Common myeloid progenitor, CD34-positive (primary cell): ENCODE measurements around the gene NR2C2.

Source experiments
- CTCF ChIA-PET: fragments of 350-600 bp; sonication (Branson Sonifier 250); formaldehyde crosslinking; loops from one replicate; lab custom pipeline; 2021; ENCODE audit warnings: antibody characterized with exemption; lab: Charles Lee
- POLR2A ChIA-PET: fragments of 350-600 bp; sonication (Branson Sonifier 250); formaldehyde crosslinking; loops from one replicate; lab custom pipeline; 2021; ENCODE audit warnings: antibody characterized with exemption; lab: Charles Lee
- DNase-seq, 3 donors: peaks; one replicate each; pipeline versions ENCODE4 v3.0.0 to v3.0.0-alpha.2; 2013
- H3K27ac ChIP-seq, 2 experiments: 1 replicate in 1 of 2; 2 replicates in 1 of 2; pipeline ENCODE4 v1.7.0; 2013; ENCODE audit warnings: inconsistent platforms in 2 of 2, low read length in 2 of 2, mild to moderate bottlenecking in 2 of 2, low read depth in 1 of 2, moderate library complexity in 1 of 2; ENCODE audit not compliant: severe bottlenecking in 2 of 2, insufficient read depth in 1 of 2, poor library complexity in 1 of 2
- H3K27me3 ChIP-seq, 5 experiments: replicated peaks in 2 of 5; 1 replicate in 3 of 5; 2 replicates in 2 of 5; pipeline versions ENCODE4 v1.6.1 to v1.7.0; 2013; ENCODE audit warnings: low read length in 4 of 5, mild to moderate bottlenecking in 2 of 5, moderate library complexity in 2 of 5, inconsistent platforms in 1 of 5; ENCODE audit not compliant: insufficient read depth in 5 of 5, control insufficient read depth in 4 of 5
- H3K36me3 ChIP-seq, 4 experiments: 1 replicate in 2 of 4; 2 replicates in 2 of 4; pipeline versions ENCODE4 v1.6.1 to v1.7.0; 2013; ENCODE audit warnings: low read length in 3 of 4, control low read depth in 1 of 4, mild to moderate bottlenecking in 1 of 4; ENCODE audit not compliant: control insufficient read depth in 4 of 4, insufficient read depth in 4 of 4
- H3K4me1 ChIP-seq, 4 experiments: 1 replicate in 3 of 4; 2 replicates in 1 of 4; pipeline versions ENCODE4 v1.6.1 to v1.7.1; 2013; ENCODE audit warnings: low read length in 3 of 4, mild to moderate bottlenecking in 3 of 4, control low read depth in 1 of 4, inconsistent platforms in 1 of 4, moderate library complexity in 1 of 4; ENCODE audit not compliant: control insufficient read depth in 4 of 4, insufficient read depth in 4 of 4; ENCODE audit errors: control extremely low read depth in 1 of 4
- H3K4me3 ChIP-seq, 7 experiments: 1 replicate in 4 of 7; 2 replicates in 3 of 7; pipeline versions ENCODE4 v1.5.1 to v1.7.0; 2013; ENCODE audit warnings: mild to moderate bottlenecking in 7 of 7, low read length in 6 of 7, moderate library complexity in 6 of 7, inconsistent platforms in 2 of 7, low read depth in 2 of 7, control low read depth in 1 of 7; ENCODE audit not compliant: insufficient read depth in 4 of 7, control insufficient read depth in 1 of 7; ENCODE audit errors: extremely low read depth in 1 of 7
- H3K9me3 ChIP-seq, 5 experiments: 1 replicate in 4 of 5; 2 replicates in 1 of 5; pipeline versions ENCODE4 v1.6.1 to v1.7.1; 2013; ENCODE audit warnings: low read length in 4 of 5, mild to moderate bottlenecking in 2 of 5, inconsistent platforms in 1 of 5, low read depth in 1 of 5, moderate library complexity in 1 of 5; ENCODE audit not compliant: control insufficient read depth in 4 of 5, insufficient read depth in 2 of 5; ENCODE audit errors: control extremely low read depth in 1 of 5
- WGBS: methylation state at CpG from one replicate; pipeline ENCODE4 v1.1.5; 2013; ENCODE audit not compliant: insufficient coverage; 5-methylcytosine and 5-hydroxymethylcytosine counted together

The NR2C2 gene

DNA sequence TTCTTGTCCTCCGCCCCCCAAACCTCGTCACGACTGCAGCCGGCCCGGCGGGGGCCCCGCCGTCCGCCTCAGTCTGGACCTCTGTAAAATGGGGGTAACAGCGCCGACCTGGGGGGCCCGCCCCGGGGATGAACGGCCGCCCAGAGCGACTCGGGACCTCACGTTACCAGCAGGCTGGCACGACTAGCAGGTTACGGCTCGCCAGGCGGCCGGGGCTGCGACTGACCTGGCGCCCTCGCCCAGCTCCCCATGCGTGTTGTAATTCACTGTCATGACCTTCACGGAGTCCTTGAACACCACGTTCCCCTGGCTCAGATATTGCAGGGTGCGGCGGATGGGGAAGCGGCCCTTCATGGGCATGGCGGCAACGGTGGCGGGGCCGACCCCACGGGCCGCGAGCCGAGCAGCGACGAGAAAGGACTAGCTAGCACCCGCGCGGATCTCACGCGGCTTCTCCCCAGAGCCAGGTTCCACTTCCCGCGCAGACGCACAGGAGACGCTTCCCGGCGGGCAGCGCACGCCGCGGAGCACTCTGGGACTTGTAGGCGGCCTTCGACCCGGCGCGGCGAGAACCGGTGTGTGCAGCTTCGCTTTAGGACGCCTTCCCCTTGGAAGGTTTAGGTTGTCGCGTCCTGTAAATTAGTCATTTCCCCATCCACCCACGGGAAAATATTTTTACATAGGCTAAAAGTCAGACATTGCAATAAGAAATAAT lies 117.6 kb downstream of the NR2C2 start, which contains the start of gene MRPS25:
MRPS25 (minus strand) TSS at position 481 of the 715 bp plus-strand sequence; CDS start at position 360, 121 bp downstream.
- CTCF ChIA-PET: interaction anchor here (0.8 to 3.1 kb wide), 4 partner anchors 13 to 62 kb away, joined by 3 to 18 read pairs (median 4); no protein-coding TSS in a partner anchor

DNA sequence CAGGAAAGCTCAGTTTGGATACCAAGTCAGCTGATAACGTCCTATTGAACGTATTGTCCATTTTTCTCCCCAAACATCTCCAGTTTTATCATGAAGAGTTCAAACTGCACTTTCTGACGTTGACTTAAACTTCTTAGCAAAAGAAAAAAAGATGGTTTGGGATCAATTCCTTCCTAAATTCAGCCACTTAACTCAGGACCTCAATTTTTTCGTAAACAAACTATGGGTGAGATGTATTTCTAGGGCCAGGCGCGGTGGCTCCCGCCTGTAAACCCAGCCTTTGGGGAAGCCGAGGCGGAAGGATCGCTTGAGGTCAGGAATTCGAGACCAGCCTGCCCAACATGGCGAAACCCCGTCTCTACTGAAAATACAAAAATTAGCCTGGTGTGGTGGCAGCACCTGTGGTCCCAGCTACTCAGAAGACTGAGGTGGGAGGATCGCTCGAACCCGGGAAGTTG lies 118.2 kb downstream of the NR2C2 start:
- Histone ChIP-seq H3K4me1 (peaks cover 0 to 21% (median 16%) of the 10 kb centered on the region in 4 experiments), H3K27ac (peak overlapping the region in 1 of 2 experiments; percentile 85), H3K36me3 (peaks cover 2 to 8% (median 4%) of the 10 kb centered on the region in 4 experiments), H3K9me3 (no peaks in the 10 kb centered on the region), H3K27me3 (no peaks in the 10 kb centered on the region), H3K4me3 (peak overlapping the region in 6 of 7 experiments; percentile 81 to 95 (median 86))
- 44% methylated on average over 13 of the region's 16 CpGs for WGBS
- DNase-seq: no peak
- ChIA-PET POLR2A (interaction anchor here (1.5 kb wide), 1 partner anchor 10 kb away, joined by 3 read pairs; no protein-coding TSS in a partner anchor), CTCF (interaction anchor here (0.9 to 3.1 kb wide), 3 partner anchors 13 to 18 kb away, joined by 3 to 18 read pairs (median 5); no protein-coding TSS in a partner anchor)

More for the DNA sequence above, 117.6 kb downstream of the NR2C2 start, which contains the start of gene MRPS25:
- H3K4me1 ChIP-seq: peaks cover 0 to 21% (median 16%) of the 10 kb centered on the region in 4 experiments
- H3K27ac ChIP-seq: peak within 1 kb of the TSS; percentile 54 to 85
- WGBS: 0% methylated on average over 54 of the region's 69 CpGs
- no peaks in the 10 kb centered on the region for H3K27me3 ChIP-seq
- H3K9me3 ChIP-seq: no peaks in the 10 kb centered on the region
- peak; percentile 88 to 95 (median 94) for DNase-seq
- peak within 1 kb of the TSS; percentile 81 to 95 (median 84) for H3K4me3 ChIP-seq
- H3K36me3 ChIP-seq: peaks cover under 1 to 6% (median 2%) of the 10 kb centered on the region in 4 experiments
- POLR2A ChIA-PET: interaction anchor here (1.2 to 1.5 kb wide), 2 partner anchors 11 to 14 kb away, joined by 3 read pairs; no protein-coding TSS in a partner anchor

DNA sequence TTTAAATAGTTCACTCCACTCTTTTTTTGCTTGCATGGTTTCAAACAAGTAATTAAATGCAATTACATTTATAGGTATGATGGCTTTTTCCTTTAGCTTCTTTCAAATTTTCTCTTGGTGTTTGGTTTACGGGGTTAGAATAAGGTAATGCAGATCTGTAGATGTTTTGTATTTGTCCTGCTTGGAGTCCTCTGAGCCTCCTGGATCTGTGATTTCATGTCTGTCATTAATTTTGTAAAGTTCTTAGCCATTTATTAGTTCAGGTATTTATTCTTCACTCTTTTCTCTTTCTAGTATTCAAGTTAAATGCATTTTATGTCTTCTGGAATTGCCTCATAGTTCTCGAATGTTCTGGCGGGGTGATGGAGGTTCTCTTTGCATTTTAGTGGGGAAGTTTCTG lies 119.1 kb downstream of the NR2C2 start:
- Histone ChIP-seq H3K9me3 (no peaks in the 10 kb centered on the region), H3K27ac (no peak overlapping the region), H3K27me3 (no peaks in the 10 kb centered on the region), H3K36me3 (peaks cover 2 to 12% (median 6%) of the 10 kb centered on the region in 4 experiments), H3K4me3 (no peak overlapping the region), H3K4me1 (peaks cover 0 to 21% (median 16%) of the 10 kb centered on the region in 4 experiments)
- ChIA-PET CTCF (interaction anchor here (1.0 kb wide), 1 partner anchor 16 kb away, joined by 3 read pairs; no protein-coding TSS in a partner anchor), POLR2A (interaction anchor here (0.6 kb wide), 1 partner anchor 535 kb away, joined by 3 read pairs; the partner anchor contains the start of genes BTD and HACL1)
- no peak for DNase-seq
- no CpG with 5 or more reads among the region's 3 CpGs for WGBS

DNA sequence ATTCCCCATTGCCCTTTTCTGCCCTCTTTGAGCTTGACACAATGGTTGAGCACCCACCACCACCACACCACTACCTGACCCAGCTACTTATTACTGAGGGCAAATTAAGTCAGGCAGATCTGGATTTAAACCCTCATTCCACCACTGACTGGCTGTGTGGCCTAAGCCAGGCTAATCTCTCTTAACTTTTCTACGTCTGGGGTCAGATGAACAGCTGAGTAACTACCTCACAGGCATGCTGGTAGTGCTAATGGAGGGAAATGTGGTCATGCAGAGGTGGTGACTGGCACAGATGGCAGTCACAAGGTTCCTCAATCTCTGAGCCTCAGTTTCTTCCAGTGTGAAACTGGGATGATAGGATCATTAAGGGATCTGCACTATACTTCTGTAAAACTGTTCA lies 122.1 kb downstream of the NR2C2 start:
- ChIA-PET CTCF (interaction anchor here (1.0 to 1.3 kb wide), 2 partner anchors 18 to 39 kb away, joined by 3 read pairs; no protein-coding TSS in a partner anchor), POLR2A (no interaction called here)
- H3K4me1 ChIP-seq: peaks cover 0 to 6% (median 2%) of the 10 kb centered on the region in 4 experiments
- H3K36me3 ChIP-seq: peaks cover 4 to 32% (median 18%) of the 10 kb centered on the region in 4 experiments
- no CpG with 5 or more reads among the region's 1 CpG for WGBS
- H3K4me3 ChIP-seq: no peak overlapping the region
- H3K27me3 ChIP-seq: no peaks in the 10 kb centered on the region
- H3K27ac ChIP-seq: no peak overlapping the region
- no peaks in the 10 kb centered on the region for H3K9me3 ChIP-seq
- no peak for DNase-seq

DNA sequence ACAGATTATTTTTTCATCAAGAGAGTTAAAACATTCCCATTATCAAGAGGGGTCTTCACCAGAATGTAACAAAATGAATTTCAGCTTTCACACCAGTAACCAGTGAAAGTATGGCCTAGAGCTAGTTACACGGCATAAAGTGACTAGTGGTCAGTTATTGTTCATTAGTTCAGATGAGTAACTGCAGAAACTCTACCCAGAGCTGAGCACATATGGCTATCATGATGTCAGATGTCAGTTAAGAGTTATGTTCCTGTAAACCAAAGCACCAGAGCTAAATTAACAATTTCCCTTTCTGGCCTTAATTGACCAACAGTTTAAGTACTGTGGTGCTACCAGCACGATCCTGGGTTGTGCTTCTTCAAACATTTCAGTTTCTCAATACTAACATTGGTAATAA lies 124.3 kb downstream of the NR2C2 start:
- Histone ChIP-seq H3K27me3 (no peaks in the 10 kb centered on the region), H3K4me1 (no peaks in the 10 kb centered on the region), H3K9me3 (no peaks in the 10 kb centered on the region), H3K4me3 (no peak overlapping the region), H3K27ac (no peak overlapping the region), H3K36me3 (peaks cover 11 to 54% (median 35%) of the 10 kb centered on the region in 4 experiments)
- CTCF ChIA-PET: interaction anchor here (1.2 to 1.4 kb wide), 2 partner anchors 12 to 134 kb away, joined by 3 read pairs; no protein-coding TSS in a partner anchor
- no peak for DNase-seq
- 100% methylated on average over 1 of the region's 2 CpGs for WGBS
- POLR2A ChIA-PET: no interaction called here

DNA sequence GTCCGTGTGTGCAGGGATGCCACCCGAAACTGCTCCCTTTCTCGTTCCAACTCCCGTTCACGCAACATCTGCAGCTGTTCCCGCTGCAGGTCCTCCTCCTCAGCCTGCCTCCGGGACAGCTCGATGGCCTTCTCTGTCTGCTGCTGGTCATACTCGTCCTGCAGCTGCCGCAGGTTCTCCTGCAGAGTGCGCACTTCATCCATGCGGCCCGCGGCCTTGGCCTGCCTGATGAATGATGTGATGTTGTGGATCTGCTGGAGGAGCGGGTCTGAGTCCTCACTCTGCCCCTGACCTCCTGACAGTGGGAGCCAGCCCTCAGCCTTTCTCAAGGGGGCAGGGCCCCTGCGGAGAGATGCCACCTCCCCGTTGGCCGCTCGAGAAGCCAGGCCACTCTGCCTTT lies 127.1 kb downstream of the NR2C2 start:
- Histone ChIP-seq H3K27ac (no peak overlapping the region), H3K36me3 (peaks cover 32 to 78% (median 53%) of the 10 kb centered on the region in 4 experiments), H3K27me3 (no peaks in the 10 kb centered on the region), H3K9me3 (no peaks in the 10 kb centered on the region), H3K4me1 (no peaks in the 10 kb centered on the region), H3K4me3 (no peak overlapping the region)
- DNase-seq: no peak
- CTCF ChIA-PET: interaction anchor here (0.9 to 1.2 kb wide), 2 partner anchors 13 to 93 kb away, joined by 3 read pairs; no protein-coding TSS in a partner anchor
- 98% methylated on average over 16 of the region's 19 CpGs for WGBS
- POLR2A ChIA-PET: no interaction called here
